Smooth muscle cell (in vitro differentiated cells): Measurements from ENCODE around the gene DHRS4. TPM values are rescaled to one million over a fixed set of nuclear protein-coding genes. Genes with fewer than 3 reads are reported as not detected.

Source experiments
- DNase-seq: peaks from one replicate; lab custom pipeline; 2025; ENCODE audit not compliant: unreplicated experiment; lab: John Stamatoyannopoulos, UW
- H2AFZ ChIP-seq: fragments of 200-600 bp; sonication (generic); 2 replicates; pipeline ENCODE4 v1.6.0; 2016; ENCODE audit warnings: antibody characterized with exemption, low read depth, mild to moderate bottlenecking
- H3F3A ChIP-seq: fragments of 200-600 bp; sonication (generic); 2 replicates; pipeline ENCODE4 v1.6.0; 2017; ENCODE audit warnings: antibody characterized with exemption, low read depth
- H3K27ac ChIP-seq: fragments of 200-600 bp; sonication (generic); 2 replicates; pipeline ENCODE4 v1.5.1; 2016; ENCODE audit warnings: low read depth, mild to moderate bottlenecking
- H3K27me3 ChIP-seq: fragments of 200-600 bp; sonication (generic); 2 replicates; pipeline ENCODE4 v1.6.1; 2016; ENCODE audit warnings: low read depth, mild to moderate bottlenecking
- H3K36me3 ChIP-seq: fragments of 200-600 bp; sonication (generic); 2 replicates; pipeline ENCODE4 v1.5.1; 2016; ENCODE audit warnings: low read depth
- H3K4me1 ChIP-seq: fragments of 200-600 bp; sonication (generic); 2 replicates; pipeline ENCODE4 v1.5.1; 2016; ENCODE audit warnings: low read depth
- H3K4me2 ChIP-seq: fragments of 200-600 bp; sonication (generic); 2 replicates; pipeline ENCODE4 v1.6.0; 2016; ENCODE audit warnings: mild to moderate bottlenecking
- H3K4me3 ChIP-seq: fragments of 200-600 bp; sonication (generic); 2 replicates; pipeline ENCODE4 v1.5.1; 2016; ENCODE audit warnings: mild to moderate bottlenecking
- H3K79me2 ChIP-seq: fragments of 200-600 bp; sonication (generic); 2 replicates; pipeline ENCODE4 v1.6.0; 2016; ENCODE audit warnings: low read depth, mild to moderate bottlenecking
- H3K9ac ChIP-seq: fragments of 200-600 bp; sonication (generic); 2 replicates; pipeline ENCODE4 v1.6.0; 2016; ENCODE audit warnings: low read depth
- H3K9me3 ChIP-seq: fragments of 200-600 bp; sonication (generic); replicated peaks from 2 replicates; pipeline ENCODE4 v1.5.1; 2016; ENCODE audit warnings: low read depth
- H4K20me1 ChIP-seq: fragments of 200-600 bp; sonication (generic); 2 replicates; pipeline ENCODE4 v1.6.0; 2016; ENCODE audit warnings: low read depth
- CTCF ChIP-seq: fragments of 200-600 bp; sonication (generic); IDR thresholded peaks from 2 replicates; pipeline ENCODE4 v1.5.1; 2017; ENCODE audit warnings: borderline replicate concordance, mild to moderate bottlenecking, antibody characterized with exemption; ENCODE audit not compliant: insufficient read depth, poor library complexity, severe bottlenecking
- WGBS: methylation state at CpG from one replicate; pipeline ENCODE4 v1.1.7; 2016; ENCODE audit warnings: low lambda C conversion rate; 5-methylcytosine and 5-hydroxymethylcytosine counted together
- polyA plus RNA-seq: library from polyadenylated mRNA; unstranded; fragments of >200 nt; fragmentation: Nextera tagmentation; extraction: Ambion mirVana; gene quantifications from 2 replicates; pipeline ENCODE4 v1.2.1, GENCODE V29; 2016
- total RNA-seq: library from RNA; depleted of rRNA; stranded (reverse); fragments of >200 nt; gene quantifications from 2 replicates; pipeline ENCODE4 v1.2.3, GENCODE V29; 2014

The DHRS4 gene
- total and polyA plus RNA-seq, 2 experiments from 2014 or later, result 30.9 to 33.1 TPM

GRCh38 chr14:23930742-23931141 lies 22.8 kb upstream of the DHRS4 start:
- Histone ChIP-seq H3F3A (no peaks in the 10 kb centered on the region), H3K27ac (no peak overlapping the region), H3K79me2 (no peaks in the 10 kb centered on the region), H3K4me3 (no peak overlapping the region), H2AFZ (no peak overlapping the region), H3K27me3 (no peaks in the 10 kb centered on the region), H3K9ac (no peak overlapping the region), H3K36me3 (no peaks in the 10 kb centered on the region), H3K4me2 (no peak overlapping the region), H4K20me1 (no peaks in the 10 kb centered on the region), H3K4me1 (no peaks in the 10 kb centered on the region), H3K9me3 (no peaks in the 10 kb centered on the region)
- no peak for TF ChIP-seq CTCF
- 66% methylated on average over 4 of the region's 4 CpGs for WGBS
- DNase-seq, result no peak

GRCh38 chr14:23931721-23932289 lies 21.8 kb upstream of the DHRS4 start:
- Histone ChIP-seq H3F3A (no peaks in the 10 kb centered on the region), H3K27ac (no peak overlapping the region), H3K9me3 (no peaks in the 10 kb centered on the region), H3K4me3 (no peak overlapping the region), H3K4me2 (no peak overlapping the region), H4K20me1 (no peaks in the 10 kb centered on the region), H3K4me1 (no peaks in the 10 kb centered on the region), H3K27me3 (no peaks in the 10 kb centered on the region), H2AFZ (no peak overlapping the region), H3K79me2 (no peaks in the 10 kb centered on the region), H3K36me3 (no peaks in the 10 kb centered on the region), H3K9ac (no peak overlapping the region)
- no peak for DNase-seq
- WGBS, result 94% methylated on average over 6 of the region's 6 CpGs
- no peak for TF ChIP-seq CTCF

- Histone ChIP-seq H3K27ac (no peak overlapping the region), H4K20me1 (no peaks in the 10 kb centered on the region), H3K36me3 (no peaks in the 10 kb centered on the region), H3K9ac (no peak overlapping the region), H3F3A (no peaks in the 10 kb centered on the region), H3K4me1 (no peaks in the 10 kb centered on the region), H3K27me3 (no peaks in the 10 kb centered on the region), H3K79me2 (no peaks in the 10 kb centered on the region), H3K4me3 (no peak overlapping the region), H3K4me2 (no peak overlapping the region), H3K9me3 (no peaks in the 10 kb centered on the region), H2AFZ (no peak overlapping the region)
- WGBS, result 84% methylated on average over 3 of the region's 3 CpGs
- DNase-seq, result no peak
- no peak for TF ChIP-seq CTCF
These were observed 20.9 kb upstream of the DHRS4 start for GRCh38 chr14:23932639-23933038.

- no peak overlapping the region for H2AFZ ChIP-seq
- DNase-seq, result no peak
- H3K9ac ChIP-seq, result no peak overlapping the region
- no peaks in the 10 kb centered on the region for H3F3A ChIP-seq
- WGBS, result 86% methylated on average over 4 of the region's 4 CpGs
- TF ChIP-seq CTCF, result no peak
- H3K36me3 ChIP-seq, result no peaks in the 10 kb centered on the region
- H3K27me3 ChIP-seq, result no peaks in the 10 kb centered on the region
- H3K4me3 ChIP-seq, result no peak overlapping the region
- H3K4me2 ChIP-seq, result no peak overlapping the region
- no peaks in the 10 kb centered on the region for H3K9me3 ChIP-seq
- no peak overlapping the region for H3K27ac ChIP-seq
- no peaks in the 10 kb centered on the region for H3K79me2 ChIP-seq
- no peaks in the 10 kb centered on the region for H4K20me1 ChIP-seq
- H3K4me1 ChIP-seq, result no peaks in the 10 kb centered on the region
These were observed 20.3 kb upstream of the DHRS4 start for GRCh38 chr14:23933108-23933741.
